ENCODE results near the gene AARS2. TPM values are rescaled to one million over a fixed set of nuclear protein-coding genes. Genes with fewer than 3 reads are reported as not detected.

AARS2 gene
- total and polyA plus RNA-seq, 2 of the 8 experiments (the other 6 are each of a cell fraction or from before 2014, with no cell fraction given): 8.6 to 20.4 TPM

DNA sequence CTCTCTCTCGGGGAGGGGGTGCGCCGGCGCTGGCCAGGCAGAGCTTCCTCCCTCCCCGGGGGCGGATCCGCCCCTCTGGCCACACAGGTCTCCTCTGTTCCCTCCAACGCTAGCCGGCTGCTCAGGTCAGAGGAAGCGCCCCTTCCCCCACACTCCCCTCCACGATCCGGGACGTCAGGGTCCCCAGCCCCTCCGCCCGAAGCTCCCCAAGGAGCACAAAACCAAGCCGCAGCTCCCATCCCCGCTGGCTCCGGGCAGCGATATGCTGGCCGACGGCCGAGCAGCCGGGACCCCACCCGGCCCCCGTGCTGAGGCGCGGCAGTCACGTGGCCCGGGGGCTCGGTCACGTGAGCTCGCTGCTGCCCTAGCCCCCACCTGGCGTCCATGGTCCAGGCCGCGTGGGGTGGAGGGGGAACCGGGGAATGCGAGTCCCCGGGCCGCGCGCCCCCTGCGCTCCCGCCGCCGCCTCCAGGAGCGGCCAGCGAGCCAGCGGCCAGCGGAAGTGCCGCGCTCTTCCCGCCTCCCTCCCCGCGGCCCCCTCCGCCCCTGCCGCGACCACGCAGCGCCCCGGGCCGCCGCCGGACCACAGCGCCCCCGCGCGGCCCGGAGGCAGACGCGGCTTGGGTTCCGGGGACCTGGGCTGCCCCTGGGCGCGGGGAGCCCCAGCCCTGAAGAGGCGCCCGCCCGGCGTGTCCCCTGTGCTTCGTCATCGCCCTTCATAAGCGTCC lies 56.0 kb downstream of the AARS2 start, which contains the start of gene SLC35B2 (continued):
- no peak for TF ChIP-seq RNF2 (IDR thresholded peaks at IDR 0.05; ENCODE audit: borderline replicate concordance, low read depth, low read length, missing control alignments, poor library complexity, severe bottlenecking)
- no peak for TF ChIP-seq SP1 (IDR thresholded peaks at IDR 0.05; ENCODE audit: low read depth, low read length)
- TF ChIP-seq, protein P1, sequence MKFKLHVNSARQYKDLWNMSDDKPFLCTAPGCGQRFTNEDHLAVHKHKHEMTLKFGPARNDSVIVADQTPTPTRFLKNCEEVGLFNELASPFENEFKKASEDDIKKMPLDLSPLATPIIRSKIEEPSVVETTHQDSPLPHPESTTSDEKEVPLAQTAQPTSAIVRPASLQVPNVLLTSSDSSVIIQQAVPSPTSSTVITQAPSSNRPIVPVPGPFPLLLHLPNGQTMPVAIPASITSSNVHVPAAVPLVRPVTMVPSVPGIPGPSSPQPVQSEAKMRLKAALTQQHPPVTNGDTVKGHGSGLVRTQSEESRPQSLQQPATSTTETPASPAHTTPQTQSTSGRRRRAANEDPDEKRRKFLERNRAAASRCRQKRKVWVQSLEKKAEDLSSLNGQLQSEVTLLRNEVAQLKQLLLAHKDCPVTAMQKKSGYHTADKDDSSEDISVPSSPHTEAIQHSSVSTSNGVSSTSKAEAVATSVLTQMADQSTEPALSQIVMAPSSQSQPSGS (IDR thresholded peaks at IDR 0.05; ENCODE audit: low read length): no peak
- no peak for TF ChIP-seq JUN (IDR thresholded peaks at IDR 0.05; ENCODE audit: low read depth, low read length)
- TF ChIP-seq SIRT6 (IDR thresholded peaks at IDR 0.05; ENCODE audit: low read length): no peak
- peak in 1 of 2 experiments; percentile 67; a peak in 1 of 3 replicates for TF ChIP-seq POLR2A (IDR thresholded peaks at IDR 0.05; ENCODE audit: control extremely low read depth in 1 of 2, low read depth in 2 of 2, low read length in 2 of 2)
- TF ChIP-seq BACH1 (IDR thresholded peaks at IDR 0.05; ENCODE audit: low read length): no peak
- peak; percentile 50; the same call in 1 of the 2 replicates for TF ChIP-seq YY1 (IDR thresholded peaks at IDR 0.05; ENCODE audit: low read depth, low read length)
- TF ChIP-seq TAF7 (optimal IDR thresholded peaks at IDR 0.05; ENCODE audit: borderline replicate concordance, low read depth, low read length): peak; percentile 94
- no peak for TF ChIP-seq SRF (IDR thresholded peaks at IDR 0.05; ENCODE audit: low read depth, low read length)
- TF ChIP-seq SIN3A (conservative IDR thresholded peaks at IDR 0.05 in 1 of 2, IDR thresholded peaks at IDR 0.05 in 1 of 2; ENCODE audit: low read depth in 1 of 2, low read length in 2 of 2): peak; percentile 37 to 90; a peak in 2 of 4 replicates
- no peak for TF ChIP-seq BCL11A (IDR thresholded peaks at IDR 0.05; ENCODE audit: low read depth in 2 of 2, low read length in 2 of 2)
- TF ChIP-seq KDM1A (IDR thresholded peaks at IDR 0.05; ENCODE audit: borderline replicate concordance, low read length): no peak
- TF ChIP-seq TCF12 (IDR thresholded peaks at IDR 0.05; ENCODE audit: low read depth, low read length): no peak
